PFSK-1 (cell line): ENCODE measurements around the gene FUCA2.

Experiments used
- FOXP2 ChIP-seq: optimal IDR thresholded peaks from 2 replicates; pipeline ENCODE3; 2011; ENCODE audit warnings: borderline replicate concordance, control low read depth, inconsistent platforms; ENCODE audit not compliant: insufficient read depth; ENCODE audit errors: extremely low read length, extremely low read depth
- POLR2AphosphoS5 ChIP-seq: IDR thresholded peaks from 2 replicates; pipeline ENCODE4 v1.6.1; 2012; ENCODE audit warnings: low read depth, mild to moderate bottlenecking, control low read depth, low read length, moderate library complexity
- SIN3A ChIP-seq: IDR thresholded peaks from 2 replicates; pipeline ENCODE4 v1.6.1; 2012; ENCODE audit warnings: mild to moderate bottlenecking, low read length, moderate library complexity, borderline replicate concordance; ENCODE audit not compliant: insufficient read depth
- TAF1 ChIP-seq: IDR thresholded peaks from 2 replicates; pipeline ENCODE4 v1.6.1; 2012; ENCODE audit warnings: low read length, control low read depth, borderline replicate concordance; ENCODE audit not compliant: insufficient read depth
- TF ChIP-seq, protein P1 (sequence below), 2 experiments: IDR thresholded peaks; 2 replicates each; pipeline versions ENCODE4 v1.6.1 to v1.8.0; 2011 to 2012; ENCODE audit warnings: low read depth in 2 of 2, low read length in 2 of 2, control low read depth in 1 of 2, inconsistent platforms in 1 of 2, mild to moderate bottlenecking in 1 of 2, moderate library complexity in 1 of 2; ENCODE audit not compliant: insufficient read depth in 1 of 2

FUCA2 gene

DNA sequence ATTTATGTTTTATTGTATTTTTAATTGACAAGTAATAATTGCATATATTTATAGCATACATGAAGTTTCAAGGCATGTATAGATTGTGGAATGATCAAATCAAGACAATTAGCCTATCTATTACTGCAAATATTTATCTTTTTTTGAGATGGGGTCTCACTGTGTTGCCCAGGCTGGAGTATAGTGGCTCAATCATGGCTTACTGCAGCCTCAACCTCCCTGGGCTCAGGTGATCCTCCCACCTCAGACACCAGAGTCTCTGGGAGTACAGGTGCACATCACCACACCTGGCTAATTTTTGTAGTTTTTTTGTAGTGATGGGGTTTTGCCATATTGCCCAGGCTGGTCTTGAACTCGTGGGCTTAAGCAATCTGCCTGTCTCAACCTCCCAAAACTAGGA is 16.2 kb upstream of the FUCA2 start:
- TF ChIP-seq SIN3A: no peak
- no peak for TF ChIP-seq TAF1
- no peak for TF ChIP-seq FOXP2
- TF ChIP-seq, protein P1, sequence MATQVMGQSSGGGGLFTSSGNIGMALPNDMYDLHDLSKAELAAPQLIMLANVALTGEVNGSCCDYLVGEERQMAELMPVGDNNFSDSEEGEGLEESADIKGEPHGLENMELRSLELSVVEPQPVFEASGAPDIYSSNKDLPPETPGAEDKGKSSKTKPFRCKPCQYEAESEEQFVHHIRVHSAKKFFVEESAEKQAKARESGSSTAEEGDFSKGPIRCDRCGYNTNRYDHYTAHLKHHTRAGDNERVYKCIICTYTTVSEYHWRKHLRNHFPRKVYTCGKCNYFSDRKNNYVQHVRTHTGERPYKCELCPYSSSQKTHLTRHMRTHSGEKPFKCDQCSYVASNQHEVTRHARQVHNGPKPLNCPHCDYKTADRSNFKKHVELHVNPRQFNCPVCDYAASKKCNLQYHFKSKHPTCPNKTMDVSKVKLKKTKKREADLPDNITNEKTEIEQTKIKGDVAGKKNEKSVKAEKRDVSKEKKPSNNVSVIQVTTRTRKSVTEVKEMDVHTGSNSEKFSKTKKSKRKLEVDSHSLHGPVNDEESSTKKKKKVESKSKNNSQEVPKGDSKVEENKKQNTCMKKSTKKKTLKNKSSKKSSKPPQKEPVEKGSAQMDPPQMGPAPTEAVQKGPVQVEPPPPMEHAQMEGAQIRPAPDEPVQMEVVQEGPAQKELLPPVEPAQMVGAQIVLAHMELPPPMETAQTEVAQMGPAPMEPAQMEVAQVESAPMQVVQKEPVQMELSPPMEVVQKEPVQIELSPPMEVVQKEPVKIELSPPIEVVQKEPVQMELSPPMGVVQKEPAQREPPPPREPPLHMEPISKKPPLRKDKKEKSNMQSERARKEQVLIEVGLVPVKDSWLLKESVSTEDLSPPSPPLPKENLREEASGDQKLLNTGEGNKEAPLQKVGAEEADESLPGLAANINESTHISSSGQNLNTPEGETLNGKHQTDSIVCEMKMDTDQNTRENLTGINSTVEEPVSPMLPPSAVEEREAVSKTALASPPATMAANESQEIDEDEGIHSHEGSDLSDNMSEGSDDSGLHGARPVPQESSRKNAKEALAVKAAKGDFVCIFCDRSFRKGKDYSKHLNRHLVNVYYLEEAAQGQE (IDR thresholded peaks at IDR 0.05; ENCODE audit: insufficient read depth in 1 of 2, low read depth in 2 of 2, low read length in 2 of 2): no peak
- TF ChIP-seq POLR2AphosphoS5: no peak

DNA sequence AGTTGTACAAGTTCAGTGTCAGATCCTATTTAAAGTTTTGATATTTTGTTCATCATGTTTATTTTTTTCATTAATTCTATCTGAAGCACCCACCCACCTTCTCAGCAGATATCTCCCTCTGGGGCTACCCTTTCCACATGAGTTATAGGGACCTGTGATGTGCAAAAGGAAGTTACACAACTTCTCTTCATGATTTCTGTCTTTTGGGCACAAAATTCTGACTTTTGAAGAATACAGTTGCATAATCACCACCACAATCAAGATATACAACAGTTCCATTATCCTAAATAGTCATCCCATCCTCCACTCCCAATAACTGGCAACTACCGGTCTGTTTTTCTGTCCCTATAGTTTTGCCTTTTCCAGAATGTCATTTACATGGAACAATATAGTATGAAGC is 13.8 kb upstream of the FUCA2 start:
- TF ChIP-seq TAF1 (no peak), SIN3A (no peak), POLR2AphosphoS5 (no peak), FOXP2 (no peak)
- TF ChIP-seq, protein P1 (IDR thresholded peaks at IDR 0.05; ENCODE audit: insufficient read depth in 1 of 2, low read depth in 2 of 2, low read length in 2 of 2): no peak

DNA sequence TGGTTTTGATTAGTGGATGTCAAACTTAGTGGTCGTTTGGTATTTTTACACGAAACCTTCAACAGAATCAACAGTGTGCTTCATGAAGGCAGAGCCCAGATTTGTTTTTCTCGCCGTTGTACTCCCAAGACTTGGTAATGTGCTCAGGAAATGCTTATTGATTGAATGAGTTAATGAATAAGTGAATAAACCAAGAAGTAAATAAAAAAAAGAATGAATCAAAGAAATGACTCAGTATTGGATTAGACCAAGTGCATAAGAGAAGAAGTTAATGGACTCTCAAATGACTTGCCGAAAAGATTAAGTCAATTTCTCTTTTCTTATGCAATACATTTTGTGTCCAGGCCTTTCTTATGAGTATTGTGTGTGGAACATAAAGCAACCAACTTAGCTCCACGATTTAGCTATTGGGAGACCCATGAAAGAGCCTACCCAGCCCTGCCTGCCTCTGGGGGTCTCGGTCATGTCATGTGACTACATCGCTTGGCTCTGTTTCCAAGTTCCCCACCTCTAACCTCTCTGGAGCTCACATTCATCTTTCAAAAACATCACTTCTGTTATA is 10.6 kb upstream of the FUCA2 start:
- no peak for TF ChIP-seq SIN3A
- no peak for TF ChIP-seq POLR2AphosphoS5
- no peak for TF ChIP-seq TAF1

DNA sequence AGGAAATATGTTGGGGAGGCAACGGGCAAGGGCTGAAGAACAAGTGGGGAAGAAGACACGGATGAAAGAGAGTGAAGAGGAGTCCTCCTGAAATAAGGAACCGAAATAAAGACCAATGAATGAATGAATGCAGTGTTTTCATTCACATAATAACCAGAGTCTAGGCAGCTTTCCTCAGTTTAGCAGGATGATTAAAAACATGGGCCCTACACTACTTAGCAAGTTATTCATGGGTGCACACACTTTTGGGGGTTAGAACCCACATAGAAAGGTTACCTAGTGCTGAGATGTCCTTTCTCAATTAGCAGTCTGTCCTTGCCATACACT is 5.9 kb upstream of the FUCA2 start:
- no peak for TF ChIP-seq FOXP2
- no peak for TF ChIP-seq POLR2AphosphoS5
- no peak for TF ChIP-seq TAF1
- no peak for TF ChIP-seq SIN3A
- TF ChIP-seq, protein P1 (IDR thresholded peaks at IDR 0.05; ENCODE audit: insufficient read depth in 1 of 2, low read depth in 2 of 2, low read length in 2 of 2): no peak

DNA sequence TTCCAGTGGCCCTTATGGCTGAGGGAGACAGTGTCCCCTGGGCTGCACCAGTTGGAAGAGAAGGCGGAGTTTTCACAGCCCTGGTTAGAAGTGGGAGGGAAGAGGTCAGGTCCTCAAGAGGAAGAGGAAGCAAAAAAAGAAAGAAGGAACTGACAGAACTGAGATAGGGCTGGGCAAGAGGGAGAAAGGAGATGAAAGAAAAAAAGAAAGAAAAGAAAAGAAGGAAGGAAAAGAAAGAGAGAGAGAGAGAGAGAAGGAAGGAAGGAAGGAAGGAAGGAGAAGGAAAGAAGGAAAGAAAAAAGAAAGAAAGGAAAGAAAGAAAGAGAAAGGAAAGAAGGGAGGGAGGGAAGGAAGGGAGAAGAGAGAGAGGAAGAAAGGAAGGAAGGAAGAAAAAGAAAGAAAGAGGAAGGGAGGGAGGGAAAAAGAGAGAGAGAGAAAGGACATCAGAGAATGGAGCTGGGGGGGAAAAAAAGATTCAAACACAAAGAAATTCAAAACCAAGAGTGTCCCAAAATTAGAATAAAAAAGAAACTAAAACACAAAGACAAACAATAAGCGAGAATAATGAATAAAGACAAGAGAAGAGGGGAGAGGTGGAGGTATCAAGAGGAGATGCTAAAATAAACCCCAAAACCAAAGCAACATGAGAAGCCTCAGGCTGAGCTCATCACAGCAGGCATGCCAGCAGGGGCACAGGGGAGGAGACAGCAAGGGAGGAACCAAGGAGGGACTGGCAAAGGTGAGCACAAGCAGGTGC is 5.3 kb upstream of the FUCA2 start:
- no peak for TF ChIP-seq TAF1
- TF ChIP-seq, protein P1 (IDR thresholded peaks at IDR 0.05; ENCODE audit: insufficient read depth in 1 of 2, low read depth in 2 of 2, low read length in 2 of 2): no peak
- TF ChIP-seq SIN3A: no peak
